HepG2 (cell line): Measurements from ENCODE around the gene BHLHE41. TPM values are rescaled to one million over a fixed set of nuclear protein-coding genes. Genes with fewer than 3 reads are reported as not detected.

ENCODE experiments used
- ATAC-seq: fragments of 200-7000 bp; cut with Tn5 transposase; 3 replicates; pipeline ENCODE4 v1.9.1; 2020; ENCODE audit warnings: mild to moderate bottlenecking, moderate library complexity
- BruUV-seq: library from RNA; stranded (reverse); fragments of 400-500 nt; replicated peaks from 2 replicates; lab custom pipeline; 2021; lab: Mats Ljungman, UMichigan
- CTCF ChIA-PET: fragments of 300-600 bp; formaldehyde crosslinking; extraction: SDS; loops from one replicate; lab custom pipeline; 2021; ENCODE audit warnings: low total read pairs, inconsistent platforms, low intra/inter-chr PET ratio; lab: Yijun Ruan, JAX
- POLR2A ChIA-PET: fragments of 350-600 bp; sonication (Branson Sonifier 250); formaldehyde crosslinking; loops from one replicate; lab custom pipeline; 2020; ENCODE audit warnings: antibody characterized with exemption, inconsistent platforms; lab: Yijun Ruan, JAX
- DNase-seq: peaks from one replicate; pipeline ENCODE4 v3.0.0-alpha.2; 2015; ENCODE audit warnings: low spot score
- FAIRE-seq: peaks from 3 replicates; lab custom pipeline; 2011; peaks lifted over from hg19 to GRCh38; lab: Jason Lieb, UNC
- H2AFZ ChIP-seq: one replicate; pipeline ENCODE4 v1.6.1; 2011; ENCODE audit warnings: low read length, inconsistent platforms
- H3K27ac ChIP-seq: fragments of 300-600 bp; 3 replicates; pipeline ENCODE4 v1.8.0; 2011; ENCODE audit warnings: mixed run types, mild to moderate bottlenecking, mixed read lengths, low read length, inconsistent platforms; ENCODE audit not compliant: insufficient read depth; ENCODE audit errors: extremely low read length
- H3K27me3 ChIP-seq, 2 experiments: fragments of 200-600 bp in 1 of 2; 2 replicates in 1 of 2; 3 replicates in 1 of 2; pipeline versions ENCODE4 v1.6.0 to v1.8.0; 2011; ENCODE audit warnings: low read length in 2 of 2, mild to moderate bottlenecking in 2 of 2, moderate library complexity in 2 of 2, inconsistent platforms in 1 of 2; ENCODE audit not compliant: insufficient read depth in 2 of 2, control insufficient read depth in 1 of 2
- H3K36me3 ChIP-seq, 2 experiments: fragments of 200-600 bp in 1 of 2; replicated peaks in 1 of 2; 2 replicates in 1 of 2; 3 replicates in 1 of 2; pipeline versions ENCODE4 v1.5.1 to v1.8.0; 2011; ENCODE audit warnings: low read length in 2 of 2, inconsistent platforms in 1 of 2; ENCODE audit not compliant: insufficient read depth in 2 of 2, control insufficient read depth in 1 of 2
- H3K4me1 ChIP-seq: 2 replicates; pipeline ENCODE4 v1.5.1; 2012; ENCODE audit warnings: low read length, inconsistent platforms; ENCODE audit not compliant: insufficient read depth
- H3K4me2 ChIP-seq: 2 replicates; pipeline ENCODE4 v1.6.0; 2011; ENCODE audit warnings: low read depth, low read length, inconsistent platforms
- H3K4me3 ChIP-seq, 3 experiments: fragments of 200-600 bp in 1 of 3; sonication (generic), shearing (Covaris generic) in 1 of 3; replicated peaks in 1 of 3; 2 replicates each; pipeline ENCODE4 v1.5.1; 2011 to 2016; ENCODE audit warnings: low read length in 3 of 3, inconsistent platforms in 2 of 3, low read depth in 2 of 3, mild to moderate bottlenecking in 2 of 3, control low read depth in 1 of 3, mixed read lengths in 1 of 3; ENCODE audit not compliant: insufficient read depth in 1 of 3
- H3K79me2 ChIP-seq: one replicate; pipeline ENCODE4 v1.6.1; 2011; ENCODE audit warnings: low read length, inconsistent platforms; ENCODE audit not compliant: insufficient read depth
- H3K9ac ChIP-seq: 2 replicates; pipeline ENCODE4 v1.6.0; 2011; ENCODE audit warnings: mild to moderate bottlenecking, low read depth, low read length, inconsistent platforms; ENCODE audit not compliant: insufficient read depth
- H3K9me3 ChIP-seq: 2 replicates; pipeline ENCODE4 v1.5.1; 2012; ENCODE audit warnings: mild to moderate bottlenecking, low read length
- H4K20me1 ChIP-seq: 2 replicates; pipeline ENCODE4 v1.6.0; 2011; ENCODE audit warnings: inconsistent platforms, mild to moderate bottlenecking, low read length, moderate library complexity; ENCODE audit not compliant: insufficient read depth
- BRCA1 ChIP-seq: sonication (generic); formaldehyde crosslinking; IDR thresholded peaks from 2 replicates; pipeline ENCODE4 v1.4.0; 2020; ENCODE audit warnings: missing genetic modification reagents
- CENPX ChIP-seq: sonication (generic); formaldehyde crosslinking; IDR thresholded peaks from 2 replicates; pipeline ENCODE4 v1.9.0; 2021; ENCODE audit warnings: mild to moderate bottlenecking, missing genetic modification reagents, moderate library complexity
- MAFF ChIP-seq: IDR thresholded peaks from 2 replicates; pipeline ENCODE4 v1.6.1; 2011; ENCODE audit warnings: low read depth, low read length, improper control_type of control experiment
- MXD4 ChIP-seq: IDR thresholded peaks from 2 replicates; pipeline ENCODE4 v1.6.1; 2016; ENCODE audit warnings: mild to moderate bottlenecking, missing biosample characterization, missing genetic modification reagents
- NFIB ChIP-seq: sonication (generic); formaldehyde crosslinking; IDR thresholded peaks from 2 replicates; pipeline ENCODE4 v1.9.0; 2021; ENCODE audit warnings: missing genetic modification reagents, mild to moderate bottlenecking, borderline replicate concordance
- SNRNP70 ChIP-seq: fragments of 200-400 bp; formaldehyde crosslinking; IDR thresholded peaks from 2 replicates; pipeline ENCODE4 v1.6.1; 2017; ENCODE audit warnings: mild to moderate bottlenecking, low read depth, low read length, moderate library complexity
- SRSF4 ChIP-seq: fragments of 200-400 bp; formaldehyde crosslinking; IDR thresholded peaks from one replicate; pipeline ENCODE4 v1.6.1; 2018; ENCODE audit warnings: mild to moderate bottlenecking, low read depth, low read length, moderate library complexity; ENCODE audit not compliant: poor library complexity, severe bottlenecking
- TAF1 ChIP-seq: sonication (generic); formaldehyde crosslinking; IDR thresholded peaks from 2 replicates; pipeline ENCODE4 v1.4.0; 2020; ENCODE audit warnings: missing genetic modification reagents
- ZBTB43 ChIP-seq: sonication (generic); formaldehyde crosslinking; conservative IDR thresholded peaks from 2 replicates; pipeline ENCODE4 v1.4.0; 2020; ENCODE audit warnings: missing genetic modification reagents
- ZNF3 ChIP-seq: IDR thresholded peaks from 2 replicates; pipeline ENCODE4 v1.7.0; 2017; ENCODE audit warnings: inconsistent platforms
- WGBS: methylation state at CpG from one replicate; pipeline ENCODE4 v1.1.6; 2017; ENCODE audit warnings: low lambda C conversion rate; 5-methylcytosine and 5-hydroxymethylcytosine counted together
- in situ Hi-C: cut with HindIII; loops from 2 replicates; pipeline ENCODE4 v1.10.0; 2017; ENCODE audit warnings: low pct_unique_long_range_greater_than_20kb; ENCODE audit not compliant: extremely low pct_ligation_motif_present
- intact Hi-C: fragments of 100-400 bp; cut with micrococcal nuclease; formaldehyde crosslinking; loops from one replicate; pipeline ENCODE4 v1.10.0; 2022; ENCODE audit not compliant: unreplicated experiment
- polyA plus RNA-seq, 8 experiments: library from polyadenylated mRNA; depleted of rRNA in 3 of 8; stranded (reverse) in 7 of 8; unstranded in 1 of 8; fragments of >200 nt; fragmentation: Illumina TruSeq in 4 of 8; extraction: Trizol in 4 of 8; gene quantifications; 2 replicates each; pipeline versions ENCODE4 v1.2.1 to v1.2.3, GENCODE V29; 2011 to 2016; ENCODE audit warnings: low read depth in 4 of 8, missing spikeins in 1 of 8, mixed read lengths in 1 of 8; ENCODE audit not compliant: insufficient read depth in 1 of 8
- total RNA-seq, 5 experiments: library from RNA; depleted of rRNA; stranded (reverse); fragments of >200 nt; fragmentation: Illumina TruSeq; extraction: Trizol; gene quantifications; 2 replicates each; pipeline ENCODE4 v1.2.3, GENCODE V29; 2016; ENCODE audit warnings: low read depth in 1 of 5

Gene BHLHE41
- total and polyA plus RNA-seq, 2 of the 13 experiments (the other 11 are each of a cell fraction or from before 2014, with no cell fraction given), result 0.03 TPM; not detected in 1

GRCh38 chr12:26133521-26133920, 8.7 kb upstream of the BHLHE41 start:
- FAIRE-seq (no peak), ATAC-seq (no peak)
- BruUV-seq, result no TSS peak
- no peaks in the 10 kb centered on the region for H3K4me1 ChIP-seq
- H3K4me3 ChIP-seq, result no peak overlapping the region
- no peaks in the 10 kb centered on the region for H3K36me3 ChIP-seq
- POLR2A ChIA-PET, result no interaction called here
- H3K27ac ChIP-seq, result no peak overlapping the region
- intact Hi-C loops, result no loop called here
- no peak for TF ChIP-seq CENPX (CRISPR knock-in tag)
- TF ChIP-seq ZBTB43, result no peak
- no peak for TF ChIP-seq SRSF4
- TF ChIP-seq, all 625 proteins: peak for 0
- Histone ChIP-seq H3K79me2 (no peaks in the 10 kb centered on the region), H3K9me3 (no peaks in the 10 kb centered on the region), H4K20me1 (no peaks in the 10 kb centered on the region), H3K4me2 (no peak overlapping the region), H2AFZ (no peak overlapping the region), H3K9ac (no peak overlapping the region), H3K27me3 (peaks cover 0 to 12% of the 10 kb centered on the region in 2 experiments; a peak in 3 of 5 replicates)
- in situ Hi-C loops, result no loop called here
- DNase-seq, result no peak
- CTCF ChIA-PET, result no interaction called here

GRCh38 chr12:26132866-26133265, 8.0 kb upstream of the BHLHE41 start:
- ChIA-PET CTCF (no interaction called here), POLR2A (no interaction called here)
- H3K27me3 ChIP-seq, result peaks cover 0 to 19% of the 10 kb centered on the region in 2 experiments; a peak in 4 of 5 replicates
- ATAC-seq (no peak), FAIRE-seq (no peak), DNase-seq (no peak)
- no peaks in the 10 kb centered on the region for H4K20me1 ChIP-seq
- no peak overlapping the region for H2AFZ ChIP-seq
- intact Hi-C loops, result no loop called here
- no peak for TF ChIP-seq MXD4 (CRISPR knock-in tag)
- no peak for TF ChIP-seq TAF1 (CRISPR knock-in tag)
- no peak for TF ChIP-seq ZNF3 (CRISPR knock-in tag)
- TF ChIP-seq SNRNP70, result no peak
- no peak for TF ChIP-seq NFIB (CRISPR knock-in tag)
- no peak for TF ChIP-seq MAFF
- no peak for TF ChIP-seq BRCA1 (CRISPR knock-in tag)
- BruUV-seq, result no TSS peak
- H3K4me3 ChIP-seq, result no peak overlapping the region
- 0% methylated on average over 1 of the region's 1 CpG for WGBS
- no peaks in the 10 kb centered on the region for H3K4me1 ChIP-seq
- no peaks in the 10 kb centered on the region for H3K9me3 ChIP-seq
- no peak overlapping the region for H3K27ac ChIP-seq
- H3K4me2 ChIP-seq, result no peak overlapping the region
- in situ Hi-C loops, result no loop called here
- no peaks in the 10 kb centered on the region for H3K36me3 ChIP-seq
- H3K79me2 ChIP-seq, result no peaks in the 10 kb centered on the region
- no peak overlapping the region for H3K9ac ChIP-seq
